NK-92 (cell line): Measurements from ENCODE around the gene AUTS2.
"Not testable (repeated sequence)": the region's sequence is repeated elsewhere in the genome, so short reads cannot be mapped to it uniquely, and the experiment has no call there.

Experiments
- DNase-seq: peaks from one replicate; lab custom pipeline; 2025; ENCODE audit not compliant: unreplicated experiment; lab: John Stamatoyannopoulos, UW

Gene AUTS2

DNA sequence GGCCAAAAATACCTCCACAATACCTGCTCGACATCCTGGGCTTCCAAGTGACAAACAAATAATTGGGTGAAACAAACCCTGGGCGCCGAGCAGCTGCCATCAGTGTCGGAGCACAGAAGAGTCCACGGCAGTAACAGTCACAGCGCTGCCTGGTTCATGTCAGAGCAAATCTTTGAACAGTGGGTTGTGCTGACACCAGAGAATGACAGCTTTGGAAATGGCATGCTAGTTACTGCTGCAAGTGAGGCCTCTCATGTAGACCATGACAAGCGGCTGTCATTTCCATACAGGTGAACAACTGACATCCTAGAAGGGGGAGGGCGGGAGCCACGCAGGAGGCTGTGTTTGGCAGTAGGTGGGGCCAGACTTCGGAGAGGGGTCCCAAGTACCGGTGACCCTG lies 1113.2 kb downstream of the AUTS2 start:
- no peak for DNase-seq

DNA sequence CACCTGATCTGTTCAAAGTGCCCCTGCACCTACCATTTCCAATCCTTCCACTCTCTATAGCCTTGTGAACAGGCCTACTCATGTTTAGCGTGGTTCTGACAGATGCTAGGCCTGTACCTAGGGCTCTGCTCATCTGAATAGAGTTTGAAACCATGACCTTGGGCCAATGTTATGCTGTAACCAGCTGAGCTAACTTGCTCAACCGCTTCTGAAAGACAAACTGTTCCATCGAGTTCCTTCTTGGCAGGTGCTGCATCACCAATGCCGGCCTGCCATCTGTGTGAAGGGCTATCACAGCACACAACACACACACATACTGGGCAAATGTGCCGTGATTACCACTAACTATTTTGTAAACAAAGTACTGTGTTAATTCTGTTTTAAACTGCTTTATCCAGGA lies 1114.7 kb downstream of the AUTS2 start:
- DNase-seq = no peak

DNA sequence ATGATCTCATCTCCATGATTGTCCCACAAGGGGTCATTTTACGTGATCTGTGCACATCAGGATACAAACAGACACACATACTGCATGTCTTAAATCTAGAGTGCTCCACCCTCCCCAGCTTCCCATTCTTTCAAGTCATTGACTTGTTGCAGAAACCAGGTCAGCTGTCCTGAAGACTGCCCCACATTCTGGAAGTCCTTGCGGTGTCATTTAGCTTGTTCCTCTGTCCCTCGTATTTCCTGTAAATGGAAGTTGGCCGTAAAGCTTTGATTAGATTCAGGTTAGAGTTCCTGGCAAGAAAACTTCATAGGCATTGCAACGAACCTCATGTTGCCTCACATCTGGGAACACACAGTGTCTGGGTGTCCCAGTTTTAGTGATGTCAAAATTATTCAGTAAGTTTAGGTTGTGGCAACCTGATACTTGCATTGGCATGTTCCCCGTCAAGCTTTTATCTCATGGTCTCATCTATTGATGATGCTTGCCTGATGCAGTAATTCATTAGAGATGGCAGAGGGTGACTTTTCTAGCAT lies 1116.3 kb downstream of the AUTS2 start:
- DNase-seq = no peak

DNA sequence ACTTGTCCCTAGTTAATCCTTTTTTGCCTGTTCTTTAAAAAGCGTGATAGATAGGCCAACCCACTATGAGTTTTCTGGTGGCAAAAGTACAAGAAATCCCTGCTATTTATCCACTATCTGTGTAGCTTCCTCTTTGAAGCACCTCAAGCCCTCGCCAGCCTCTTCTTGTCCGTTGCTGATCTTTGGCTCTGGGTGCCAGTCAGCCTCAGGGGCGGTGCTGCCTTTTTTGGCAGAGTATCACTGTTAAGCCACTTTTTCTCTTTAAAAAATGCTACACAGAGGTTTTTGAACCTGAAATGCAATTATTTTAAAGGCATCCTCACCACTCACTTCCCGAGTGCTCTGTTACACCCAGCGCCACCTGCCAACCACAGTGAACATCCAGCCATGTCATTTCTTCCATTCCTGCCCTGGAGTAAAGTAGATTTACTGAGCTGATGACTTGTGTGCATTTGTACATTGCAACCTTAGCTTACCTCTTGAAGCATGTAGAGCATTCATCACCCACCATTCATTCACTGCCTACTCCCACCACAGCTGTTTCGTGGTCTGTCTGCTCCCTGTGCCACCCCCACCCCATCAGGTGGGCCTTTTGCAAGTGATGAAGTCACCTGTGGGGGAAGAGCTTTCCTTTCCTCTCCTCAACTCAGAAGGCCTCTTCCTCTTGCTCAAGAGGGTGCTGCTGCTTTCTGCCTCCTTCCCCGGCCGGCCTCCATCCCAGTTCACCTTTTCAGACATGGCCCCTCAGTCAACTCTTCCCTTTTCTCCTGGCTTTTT lies 1119.5 kb downstream of the AUTS2 start:
- no peak for DNase-seq

DNA sequence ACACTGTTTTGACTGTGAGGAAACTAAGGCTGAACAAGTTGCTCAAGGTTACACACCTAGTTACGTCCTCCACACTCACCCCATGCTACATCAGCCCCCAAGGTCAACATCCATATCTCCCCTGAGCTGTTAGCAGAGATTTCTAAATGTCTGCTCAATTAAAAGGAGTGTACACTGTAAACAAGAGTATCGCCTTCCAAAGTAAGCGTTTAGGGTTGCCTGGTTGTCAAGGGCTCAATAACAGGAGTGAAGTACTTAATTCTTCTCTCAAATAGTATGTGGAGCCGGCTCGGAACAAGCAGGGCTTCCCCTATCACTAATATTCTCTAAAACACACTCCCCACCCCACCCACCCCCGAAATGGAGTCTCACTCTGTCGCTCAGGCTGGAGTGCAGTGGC lies 1120.8 kb downstream of the AUTS2 start:
- no peak for DNase-seq

DNA sequence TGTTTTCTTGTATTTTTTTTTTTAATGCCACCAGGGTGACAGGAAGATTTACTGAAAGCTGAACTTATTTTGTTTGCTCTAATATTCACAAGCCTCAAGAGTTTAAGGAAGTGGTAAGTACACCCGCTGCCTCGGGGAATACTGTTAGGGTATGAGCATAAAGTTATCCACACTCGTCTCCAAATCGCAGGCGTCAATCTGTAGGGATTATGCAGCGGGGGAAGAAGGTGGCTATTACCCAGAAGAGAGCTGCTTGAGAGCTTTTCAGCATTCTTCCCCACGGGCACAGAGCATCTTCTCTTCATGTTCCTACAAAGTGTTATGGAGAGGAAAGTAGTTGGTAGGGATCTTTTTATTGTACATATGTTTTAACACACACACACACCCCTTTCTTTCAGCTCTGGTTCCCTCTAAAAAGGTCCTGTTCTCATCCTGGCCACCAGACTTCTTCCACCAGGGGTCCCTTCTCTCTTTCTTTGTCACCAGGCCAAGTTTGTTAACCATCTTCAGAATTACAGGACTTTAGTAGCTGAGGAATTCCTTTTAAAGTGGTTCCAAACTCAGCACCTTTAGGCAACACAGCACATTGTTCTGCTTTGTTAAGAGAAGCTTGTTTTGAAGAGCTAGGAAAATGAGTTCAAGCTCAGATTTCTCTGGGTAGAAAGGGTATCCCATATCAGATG lies 1122.1 kb downstream of the AUTS2 start:
- no peak for DNase-seq

DNA sequence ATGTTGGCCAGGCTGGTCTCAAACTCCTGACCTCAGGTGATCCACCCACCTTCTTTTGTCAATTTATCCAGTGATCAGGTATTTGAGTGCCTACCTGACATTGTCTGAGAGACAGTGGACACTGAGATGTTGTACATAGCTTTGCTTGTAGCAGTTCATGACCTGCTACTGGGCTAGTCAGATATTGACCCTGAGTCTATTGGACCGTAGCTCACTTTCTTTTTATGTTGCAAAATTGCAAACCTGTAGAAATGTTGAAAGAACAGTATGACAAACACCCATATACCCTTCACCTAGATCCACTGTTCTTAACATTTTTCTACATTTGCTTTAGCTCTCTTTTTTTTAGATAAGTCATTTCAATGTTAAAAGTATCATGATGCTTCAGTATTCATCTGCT lies 1123.2 kb downstream of the AUTS2 start:
- DNase-seq = no peak

DNA sequence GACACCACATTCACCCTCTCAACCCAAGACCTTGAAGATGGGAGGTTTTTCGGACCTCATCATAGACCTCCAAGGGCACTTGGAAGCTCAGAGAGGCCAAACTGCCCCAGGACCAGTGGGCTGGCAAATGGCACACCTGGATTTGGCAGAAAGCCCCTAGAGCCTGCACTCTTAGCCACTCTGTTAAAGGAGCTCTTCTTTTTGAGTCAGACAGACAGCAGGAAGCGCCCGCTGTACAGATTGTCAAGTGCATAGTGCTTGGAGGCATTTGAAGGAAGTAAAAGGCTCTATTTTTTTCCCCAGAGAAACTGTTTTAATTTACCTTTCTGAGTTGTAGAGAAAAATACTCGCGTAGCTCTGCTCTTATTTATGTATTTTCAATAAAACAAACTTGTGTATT lies 1125.1 kb downstream of the AUTS2 start:
- DNase-seq = no peak

DNA sequence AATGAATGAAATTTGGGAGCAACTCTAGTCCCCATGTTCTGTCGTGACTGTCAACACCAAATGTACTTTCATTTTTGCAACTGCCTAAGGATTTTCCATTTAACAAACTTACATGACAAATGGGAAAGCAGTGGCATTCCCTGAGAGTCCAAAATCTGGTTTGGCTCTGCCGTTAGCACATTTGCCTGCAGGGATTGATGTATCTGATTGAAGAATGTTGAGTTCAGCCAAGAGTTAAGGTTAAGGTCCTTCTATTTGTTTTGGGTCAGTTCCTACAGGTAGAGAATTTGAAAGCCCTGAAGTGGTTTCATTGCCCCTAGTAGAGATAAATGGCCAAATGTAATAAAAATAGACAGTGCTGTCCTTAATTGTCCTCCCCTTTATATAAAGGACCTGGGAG lies 1127.2 kb downstream of the AUTS2 start:
- no peak for DNase-seq

DNA sequence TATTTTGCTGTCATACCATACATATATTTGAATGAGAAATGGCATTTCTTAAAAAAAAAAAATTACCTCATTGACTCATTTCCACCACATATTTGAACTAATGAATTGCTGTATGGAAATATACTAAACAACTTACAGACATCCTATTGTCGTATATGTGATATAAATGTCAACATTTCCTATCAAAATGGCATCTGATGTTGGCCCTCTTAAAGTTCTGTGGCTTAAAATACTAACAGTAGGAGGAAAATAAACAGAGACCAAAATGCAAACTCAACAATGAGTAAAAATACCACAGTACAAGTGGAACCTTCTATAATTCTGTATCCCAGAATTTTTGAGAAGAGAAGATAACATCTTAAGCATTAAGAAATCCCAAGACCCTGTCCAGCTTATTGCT lies 1128.0 kb downstream of the AUTS2 start:
- DNase-seq = no peak

DNA sequence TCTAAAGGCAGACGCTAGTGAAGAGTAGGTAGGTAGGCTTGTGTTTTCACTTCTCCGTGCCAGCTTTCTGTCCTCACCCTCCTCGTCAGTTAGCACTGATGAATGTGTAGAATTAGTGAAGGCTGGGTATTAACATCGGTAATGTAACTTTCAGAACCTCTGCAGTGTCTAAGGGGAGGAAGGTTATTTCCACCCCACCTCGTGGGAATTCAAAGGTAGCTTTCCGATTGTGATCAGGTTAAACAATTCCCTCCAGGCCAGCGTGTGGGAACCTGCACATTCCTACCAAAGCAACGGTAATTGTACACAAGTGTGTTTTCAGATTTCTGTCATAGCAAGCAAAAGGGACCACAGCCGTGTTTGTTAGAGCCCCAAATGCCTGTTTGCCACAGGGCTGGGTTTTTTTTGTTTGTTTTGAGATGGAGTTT lies 1128.7 kb downstream of the AUTS2 start:
- DNase-seq = no peak

DNA sequence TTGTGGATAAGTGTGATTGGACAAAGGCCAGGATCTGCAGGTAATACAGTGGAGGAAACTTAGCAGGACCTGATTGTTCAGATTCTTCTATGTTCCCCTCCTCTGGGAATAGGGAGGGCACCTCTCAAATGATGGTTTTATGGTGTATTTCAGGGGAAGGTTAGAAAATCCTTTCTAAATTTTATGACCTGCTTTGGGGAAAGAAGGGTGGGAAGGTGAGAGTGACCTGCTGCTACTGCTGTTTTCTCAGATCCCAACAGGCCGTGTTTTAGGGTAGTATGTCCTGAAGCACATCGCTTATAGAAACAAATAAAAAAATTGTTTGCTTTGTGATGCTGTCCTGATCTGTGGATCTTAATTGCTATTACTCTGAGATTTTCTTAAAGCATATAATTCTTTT lies 1129.6 kb downstream of the AUTS2 start:
- DNase-seq = no peak

DNA sequence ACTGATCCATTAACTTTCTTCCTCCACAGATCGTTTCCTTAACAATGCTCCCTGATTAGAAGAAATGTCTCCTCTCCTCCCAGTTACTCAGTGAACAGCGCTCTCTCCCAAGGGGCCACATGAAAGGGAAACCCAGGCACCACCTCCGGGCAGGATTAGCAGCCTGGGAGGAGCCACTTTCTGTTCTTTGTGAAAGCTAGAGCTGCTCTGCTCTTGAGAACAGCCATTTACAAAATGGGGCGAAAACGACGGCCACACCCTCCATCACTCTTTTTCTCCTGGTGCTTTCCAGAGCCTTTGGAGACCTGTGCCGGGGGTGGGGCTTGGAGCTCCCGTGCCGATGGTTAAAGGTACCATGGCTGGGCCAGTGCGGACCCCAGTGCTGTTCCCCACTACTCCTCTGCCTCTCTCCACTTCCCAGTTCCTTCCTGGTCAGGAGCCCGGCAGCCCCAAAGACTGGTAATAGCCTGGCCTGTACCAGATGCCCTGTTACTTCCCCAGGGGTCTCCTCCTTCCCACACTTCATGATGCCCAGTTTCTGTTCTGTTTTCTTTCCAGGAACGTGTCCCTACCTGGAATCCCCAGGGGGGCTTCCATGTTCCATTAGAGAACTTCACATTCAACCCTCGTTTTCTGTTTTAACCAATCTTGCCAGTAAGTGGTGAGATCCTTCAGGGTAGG lies 1130.7 kb downstream of the AUTS2 start:
- no peak for DNase-seq

DNA sequence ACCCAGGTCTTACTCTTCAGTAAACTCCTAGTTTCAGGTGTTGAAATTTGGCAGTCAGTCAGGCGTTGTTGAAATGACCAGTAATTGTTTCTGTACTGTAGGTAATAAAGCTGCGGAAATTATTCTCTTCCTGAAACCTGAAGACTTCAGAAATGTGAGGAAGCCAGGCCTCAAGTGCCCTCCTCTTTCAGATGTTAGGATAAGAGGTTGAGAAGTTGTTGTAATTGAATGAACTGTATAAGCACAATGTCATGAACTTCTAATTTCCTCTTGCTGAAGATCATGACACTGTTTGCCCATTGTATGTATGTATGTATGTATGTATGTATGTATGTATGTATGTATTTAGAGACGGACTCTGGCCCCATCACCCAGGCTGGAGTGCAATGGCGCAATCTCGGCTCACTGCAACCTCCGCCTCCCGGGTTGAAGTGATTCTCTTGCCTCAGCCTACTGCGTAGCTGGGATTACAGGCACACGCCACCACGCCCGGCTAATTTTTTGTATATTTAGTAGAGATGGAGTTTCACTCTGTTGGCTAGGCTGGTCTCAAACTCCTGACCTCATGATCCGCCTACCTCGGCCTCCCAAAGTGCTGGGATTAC lies 1131.4 kb downstream of the AUTS2 start:
- not testable (repeated sequence) for DNase-seq

DNA sequence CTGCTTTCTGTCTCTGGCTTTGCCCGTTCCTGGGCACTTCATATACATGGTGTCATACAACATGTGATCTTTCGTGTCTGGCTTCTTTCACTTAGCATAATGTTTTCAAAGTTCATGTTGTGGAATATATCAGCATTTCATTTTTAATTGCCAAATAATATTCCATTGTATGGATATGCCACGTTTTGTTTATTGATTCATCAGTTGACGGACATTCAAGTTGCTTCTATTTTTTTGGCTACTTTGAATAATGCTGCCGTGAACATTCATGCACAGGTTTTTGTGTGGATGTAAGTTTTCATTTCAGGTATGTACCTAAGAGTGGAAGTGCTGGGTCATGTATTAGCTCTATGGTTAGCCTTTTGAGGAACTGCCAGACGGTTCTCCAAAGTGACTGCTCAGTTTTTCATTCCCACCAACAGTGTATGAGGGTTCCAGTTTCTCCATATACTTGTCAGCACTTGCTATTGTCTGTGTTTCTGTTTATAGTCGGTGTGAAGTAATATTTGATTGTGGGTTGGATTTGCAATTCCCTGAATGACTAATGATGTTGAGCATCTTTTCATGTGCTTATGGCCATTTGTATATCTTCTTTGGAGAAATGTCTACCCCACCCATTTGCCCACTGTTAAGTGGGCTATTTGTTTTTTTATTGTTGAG lies 1132.3 kb downstream of the AUTS2 start:
- no peak for DNase-seq

DNA sequence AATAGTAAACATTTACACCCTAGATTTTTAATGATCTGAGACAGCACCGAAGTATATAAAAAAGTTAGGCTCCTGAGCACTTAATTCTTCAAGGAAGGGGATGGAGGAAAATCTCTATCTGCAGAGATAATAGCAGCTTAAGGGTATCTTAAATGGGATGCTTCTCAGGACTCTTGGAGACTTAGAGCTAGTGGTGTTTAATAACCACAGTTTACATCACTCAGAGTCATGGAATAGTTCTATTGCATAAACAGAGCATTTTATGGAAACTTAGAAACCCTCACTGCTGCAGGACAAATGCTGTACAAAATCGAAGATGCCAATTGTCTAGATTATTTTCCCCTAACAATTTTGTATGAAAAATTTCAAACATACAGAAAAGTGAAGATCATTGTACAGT lies 1134.8 kb downstream of the AUTS2 start:
- DNase-seq = no peak

DNA sequence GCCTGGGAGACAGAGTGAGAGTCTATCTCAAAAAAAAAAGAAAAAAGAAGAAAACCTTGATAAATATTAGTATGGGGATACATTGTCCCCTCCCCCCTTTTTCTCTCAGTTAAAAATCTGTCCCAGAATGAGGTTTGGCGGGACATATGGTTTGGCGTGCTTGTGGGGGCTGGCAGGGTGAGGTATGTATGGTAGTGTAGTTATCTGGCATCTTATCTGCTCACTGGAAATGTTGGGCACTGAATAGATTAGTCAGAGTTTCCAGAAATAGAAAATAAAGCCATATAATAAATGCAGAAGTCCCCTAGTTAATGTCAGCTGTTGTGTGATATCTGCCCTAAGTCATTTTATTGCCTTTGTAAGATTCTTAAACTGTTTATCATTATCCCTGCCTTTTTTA lies 1136.1 kb downstream of the AUTS2 start:
- no peak for DNase-seq

DNA sequence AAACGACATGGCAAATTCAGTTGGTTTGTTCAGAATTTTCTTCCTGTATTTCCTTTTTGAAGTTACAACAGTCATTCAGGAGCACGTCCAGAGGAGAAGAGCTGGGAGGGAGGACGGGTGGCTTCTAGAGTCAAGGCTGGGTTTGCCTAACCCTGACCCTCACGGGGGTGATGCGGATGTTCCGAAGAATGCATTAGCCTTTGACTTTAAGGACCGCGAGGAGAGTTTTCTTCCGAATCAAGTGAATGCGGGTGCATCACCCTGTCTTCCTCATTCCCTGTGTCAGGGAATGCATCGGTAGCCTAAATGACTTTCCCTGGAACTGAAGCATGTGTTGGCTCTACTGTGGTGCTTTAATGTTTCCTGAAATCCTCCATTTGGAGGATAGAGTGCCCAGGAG lies 1137.0 kb downstream of the AUTS2 start:
- no peak for DNase-seq

DNA sequence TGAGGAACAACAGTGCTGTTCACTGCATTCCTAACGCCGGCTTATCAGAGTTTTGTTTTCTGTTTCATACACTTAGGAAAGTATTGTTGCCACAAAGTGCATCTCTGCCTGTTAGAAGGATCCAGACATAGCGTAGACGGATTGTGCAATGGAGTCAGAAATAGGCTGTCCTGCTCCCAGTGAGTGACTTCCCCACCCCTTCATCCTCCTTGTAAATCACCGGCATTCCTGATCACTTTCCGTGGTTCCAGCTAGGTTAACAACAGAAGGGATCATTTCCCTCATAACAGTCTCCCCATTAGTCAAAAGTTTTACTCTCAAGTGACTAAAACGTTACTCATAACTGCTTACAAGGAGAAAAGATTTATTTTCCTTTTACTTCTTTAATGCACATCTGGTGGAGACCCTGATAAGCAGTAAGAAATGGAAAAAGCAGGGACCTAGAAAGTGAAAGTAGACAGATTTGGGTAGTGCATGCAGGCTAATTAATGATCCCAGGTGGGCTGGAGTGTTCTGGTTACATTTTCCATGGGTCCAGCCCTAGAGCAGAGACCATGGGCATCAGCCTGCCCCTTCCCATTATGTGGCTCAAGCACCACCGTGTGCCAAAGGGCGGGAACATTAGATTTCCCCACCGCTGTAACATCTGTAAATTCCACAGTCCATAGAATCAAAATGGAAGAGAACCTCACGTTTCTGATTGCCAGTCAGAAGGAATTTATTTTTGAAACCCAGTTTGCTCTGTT lies 1138.6 kb downstream of the AUTS2 start:
- no peak for DNase-seq

DNA sequence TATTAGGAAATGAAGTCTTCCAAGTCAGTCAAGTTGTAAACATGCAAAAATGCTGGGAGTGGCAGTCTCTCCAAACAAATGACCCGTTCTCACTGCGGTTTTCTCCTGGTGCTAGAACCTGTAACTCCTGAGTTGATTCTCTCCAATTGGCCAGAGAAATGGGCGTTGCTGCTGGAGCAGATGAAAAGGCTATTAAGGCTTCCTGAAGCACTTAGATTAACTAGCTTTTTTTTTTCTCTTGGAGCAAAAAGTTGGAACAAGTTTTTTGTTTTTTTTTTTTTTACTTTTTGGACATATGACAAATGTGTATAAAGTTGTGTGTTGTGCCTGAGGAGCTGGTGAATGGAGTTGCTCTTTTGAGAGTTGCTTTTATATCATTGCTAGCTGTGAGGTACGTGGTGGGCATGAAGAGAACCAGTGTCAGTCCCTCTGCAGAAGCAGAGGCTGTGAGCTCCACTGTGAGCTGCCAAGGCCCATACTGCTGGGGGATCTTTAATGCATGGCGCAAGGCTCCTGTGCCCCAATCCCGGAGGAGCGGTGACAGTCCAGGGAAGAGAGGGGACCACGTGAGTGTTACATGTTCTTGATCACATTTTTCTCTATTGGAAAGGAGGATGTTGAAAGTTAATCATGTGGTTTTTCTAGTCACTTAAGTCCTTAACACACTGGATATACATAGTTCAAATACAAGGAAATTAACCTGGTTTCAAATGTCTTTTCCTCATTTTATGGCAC lies 1140.0 kb downstream of the AUTS2 start:
- DNase-seq = no peak
